HG03432 (cell line): Measurements from ENCODE around the gene AIFM3.
A peak's percentile ranks its signal among the peaks of the same experiment; 100 is the strongest.

ENCODE experiments used
- ATAC-seq: cut with Tn5 transposase; IDR thresholded peaks from one replicate; pipeline ENCODE4 v1.9.1; 2021; ENCODE audit warnings: mild to moderate bottlenecking, moderate library complexity; ENCODE audit not compliant: unreplicated experiment

AIFM3 gene

DNA sequence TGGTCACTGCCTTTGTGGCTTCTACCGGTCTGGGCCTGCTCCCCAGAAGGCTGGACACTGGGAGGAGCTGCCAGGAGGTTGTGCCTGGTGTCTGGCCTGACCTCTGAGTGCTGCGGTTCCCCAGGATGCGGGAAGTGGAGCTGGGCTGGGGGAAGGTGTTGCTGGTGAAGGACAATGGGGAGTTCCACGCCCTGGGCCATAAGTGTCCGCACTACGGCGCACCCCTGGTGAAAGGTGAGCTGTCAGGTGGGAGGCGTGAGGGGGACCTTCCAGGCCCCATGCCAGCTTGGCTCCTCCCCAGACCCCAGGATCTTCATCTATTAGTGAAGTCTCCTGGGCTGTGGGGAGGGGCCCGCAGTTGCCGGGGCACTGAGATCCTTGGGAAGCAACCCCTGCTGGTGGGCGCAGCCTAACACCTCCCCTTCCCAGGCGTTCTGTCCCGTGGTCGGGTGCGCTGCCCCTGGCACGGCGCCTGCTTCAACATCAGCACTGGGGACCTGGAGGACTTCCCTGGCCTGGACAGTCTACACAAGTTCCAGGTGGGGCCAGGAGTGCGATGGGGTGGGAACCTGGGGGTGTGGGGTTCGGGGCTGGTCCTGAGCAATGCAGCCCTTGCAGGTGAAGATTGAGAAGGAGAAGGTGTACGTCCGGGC is 6.7 kb downstream of the AIFM3 start:
- ATAC-seq, result no peak

- no peak for ATAC-seq
These were observed 7.4 kb downstream of the AIFM3 start for GRCh38 chr22:20974336-20974955.

GRCh38 chr22:20975541-20976290 is 8.7 kb downstream of the AIFM3 start:
- ATAC-seq, result no peak

DNA sequence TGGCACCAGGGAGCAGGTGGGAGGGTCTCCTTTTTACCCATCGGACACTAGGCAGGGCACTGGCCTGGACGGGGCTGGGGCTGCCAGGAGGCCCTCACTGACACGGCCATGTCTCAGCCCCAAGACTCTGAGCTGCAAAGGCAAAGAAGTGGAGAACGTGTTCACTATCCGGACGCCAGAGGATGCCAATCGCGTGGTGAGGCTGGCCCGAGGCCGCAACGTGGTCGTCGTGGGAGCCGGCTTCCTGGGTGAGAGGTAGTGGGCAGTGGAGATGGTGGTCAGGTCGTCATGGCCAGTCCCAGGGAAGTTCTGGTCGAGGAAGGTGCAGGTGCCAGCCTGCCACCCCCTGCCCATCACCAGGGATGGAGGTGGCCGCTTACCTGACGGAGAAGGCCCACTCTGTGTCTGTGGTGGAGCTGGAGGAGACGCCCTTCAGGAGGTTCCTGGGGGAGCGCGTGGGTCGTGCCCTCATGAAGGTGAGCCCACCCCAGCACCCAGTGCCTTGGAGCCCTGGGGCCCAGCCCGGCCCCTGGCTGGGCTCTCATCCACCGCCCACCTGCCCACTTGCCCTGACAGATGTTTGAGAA is 9.3 kb downstream of the AIFM3 start:
- ATAC-seq, result no peak

DNA sequence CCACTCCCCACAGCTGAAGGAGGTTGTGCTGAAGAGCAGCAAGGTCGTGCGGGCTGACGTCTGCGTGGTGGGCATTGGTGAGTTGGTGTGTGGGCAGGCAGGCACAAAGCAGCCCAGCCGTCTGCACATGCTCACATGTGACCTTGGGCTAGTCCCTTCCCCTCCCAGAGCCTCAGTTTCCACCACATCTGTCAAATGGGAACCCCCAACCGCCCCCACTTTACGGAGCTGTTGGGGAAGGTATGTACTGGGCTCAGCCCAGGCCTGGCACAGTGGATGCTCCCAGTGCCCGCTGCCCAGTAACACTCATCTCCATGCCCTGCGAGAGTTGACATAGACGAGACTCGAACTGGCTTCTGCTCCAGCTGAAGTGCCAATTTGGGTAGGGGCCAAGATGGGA is 10.0 kb downstream of the AIFM3 start:
- no peak for ATAC-seq

GRCh38 chr22:20977516-20978170 is 10.6 kb downstream of the AIFM3 start:
- no peak for ATAC-seq

- ATAC-seq, result no peak
These were observed 11.4 kb downstream of the AIFM3 start for GRCh38 chr22:20978419-20978818.

DNA sequence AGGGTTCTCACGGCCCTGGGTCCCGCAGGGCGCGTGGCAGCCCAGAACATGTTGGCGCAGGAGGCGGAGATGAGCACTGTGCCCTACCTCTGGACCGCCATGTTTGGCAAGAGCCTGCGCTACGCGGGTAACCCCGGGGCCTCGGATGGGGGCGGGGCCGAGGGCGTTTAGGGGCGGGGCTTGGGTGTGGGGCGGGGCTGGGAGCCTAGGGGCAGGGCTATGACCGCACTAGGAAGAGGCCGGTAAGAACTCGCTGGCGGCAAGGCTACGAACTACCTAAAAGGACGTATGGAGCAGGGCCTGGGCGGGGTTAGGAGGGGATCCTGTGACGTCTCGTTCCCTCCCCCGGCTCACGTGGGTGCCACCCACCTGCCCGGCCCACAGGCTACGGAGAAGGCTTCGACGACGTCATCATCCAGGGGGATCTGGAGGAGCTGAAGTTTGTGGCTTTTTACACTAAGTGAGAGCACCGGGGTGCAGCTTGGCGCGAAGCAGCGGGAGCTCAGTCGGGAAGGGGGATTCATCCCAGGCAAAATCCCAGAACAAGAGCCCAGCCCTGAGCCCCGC is 12.3 kb downstream of the AIFM3 start:
- ATAC-seq, result no peak

DNA sequence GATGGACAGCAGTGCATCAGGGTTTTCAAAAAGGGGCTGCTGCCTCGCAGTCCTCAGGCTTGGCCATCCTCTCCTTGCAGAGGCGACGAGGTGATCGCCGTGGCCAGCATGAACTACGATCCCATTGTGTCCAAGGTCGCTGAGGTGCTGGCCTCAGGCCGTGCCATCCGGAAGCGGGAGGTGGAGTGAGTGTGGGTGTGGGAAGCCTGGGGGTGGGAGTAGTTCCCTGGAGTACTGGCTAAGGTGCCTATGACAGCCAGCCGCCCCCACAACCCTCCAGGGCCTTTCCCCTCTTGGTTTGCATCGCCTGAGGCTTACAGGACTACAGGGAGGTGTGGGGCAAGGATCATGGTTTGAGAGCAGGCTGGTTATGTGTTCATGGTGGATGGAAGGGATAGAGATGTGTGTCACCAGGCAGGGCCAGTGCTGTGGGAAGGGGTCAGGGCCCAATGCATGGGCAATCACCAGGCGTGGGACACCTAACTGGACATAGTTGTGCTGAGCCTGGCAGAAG is 12.9 kb downstream of the AIFM3 start:
- no peak for ATAC-seq

DNA sequence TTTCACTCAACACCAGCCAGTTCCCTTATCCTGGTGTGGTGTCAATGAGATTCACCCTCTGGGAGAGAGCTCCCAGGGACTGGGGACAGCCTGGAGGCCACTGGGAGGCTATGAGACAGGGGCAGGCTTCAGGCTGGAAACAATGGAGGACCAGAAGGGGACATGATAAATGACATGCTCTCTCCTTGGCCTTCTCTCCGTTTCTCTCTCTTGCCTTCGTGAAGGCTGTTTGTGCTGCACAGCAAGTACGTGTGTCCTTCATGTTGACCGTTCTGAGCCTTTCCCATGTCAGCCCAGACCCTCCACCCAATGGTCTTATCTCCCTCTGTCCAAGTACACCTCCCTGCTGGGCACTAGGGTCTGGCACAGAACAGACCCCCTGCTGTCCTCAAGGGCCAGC is 13.5 kb downstream of the AIFM3 start:
- ATAC-seq, result no peak

GRCh38 chr22:20980938-20981722 is 14.1 kb downstream of the AIFM3 start:
- ATAC-seq, result no peak

DNA sequence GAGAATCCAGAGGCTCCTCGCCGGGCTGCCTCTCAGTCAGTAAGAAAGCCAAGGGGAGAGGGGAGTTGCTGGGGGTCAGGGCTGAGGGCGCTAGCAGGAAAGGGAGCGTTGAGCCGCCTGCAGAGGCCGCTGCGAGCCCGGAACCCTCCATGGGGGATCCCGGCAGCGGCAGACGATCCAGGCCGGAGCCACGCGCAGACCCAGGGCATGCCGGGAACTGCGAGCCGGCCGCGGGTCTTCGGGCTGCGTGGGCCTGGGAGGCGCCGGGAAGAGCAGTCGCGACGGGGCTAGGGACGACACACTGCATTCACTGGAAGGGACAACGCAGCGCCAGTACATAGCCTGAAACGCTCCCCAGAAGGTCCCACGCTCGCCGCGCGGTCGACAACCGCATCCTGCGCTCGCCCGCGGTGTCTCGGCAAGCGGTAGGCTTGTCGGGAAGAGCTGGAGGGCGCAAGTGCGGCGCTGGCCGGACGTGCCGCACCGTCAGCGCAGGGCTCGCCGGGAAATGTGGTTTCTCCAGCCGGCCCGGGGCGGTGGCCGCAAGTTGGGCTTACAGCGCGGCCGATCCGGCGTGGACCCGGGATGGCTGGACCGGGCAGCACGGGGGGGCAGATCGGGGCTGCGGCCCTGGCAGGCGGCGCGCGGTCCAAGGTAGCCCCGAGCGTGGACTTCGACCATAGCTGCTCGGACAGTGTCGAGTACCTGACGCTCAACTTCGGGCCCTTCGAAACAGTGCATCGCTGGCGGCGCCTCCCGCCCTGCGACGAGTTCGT is 14.9 kb downstream of the AIFM3 start, which contains the start of gene LZTR1:
LZTR1 (plus strand) TSS at position 511 of the 776 bp plus-strand sequence; CDS start at position 586, 75 bp downstream.
- peak; percentile 88 for ATAC-seq

DNA sequence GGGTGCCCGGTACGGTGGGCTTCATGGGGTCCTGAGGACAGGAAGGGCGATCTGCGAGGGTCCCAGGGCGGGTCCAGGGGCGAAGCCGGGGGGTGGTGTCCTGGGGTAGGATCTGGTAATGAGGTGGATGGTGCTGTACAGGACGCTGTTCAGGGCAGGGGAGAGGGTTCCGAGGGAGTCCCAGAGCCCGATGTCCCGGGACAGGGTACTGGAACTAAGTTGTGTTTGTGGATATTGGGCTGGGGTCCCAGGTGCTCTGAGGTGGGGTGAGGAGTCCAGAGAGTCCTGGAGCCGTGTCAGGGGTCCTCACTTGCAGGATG is 15.5 kb downstream of the AIFM3 start:
- ATAC-seq, result peak; percentile 23

GRCh38 chr22:20983081-20983771 is 16.2 kb downstream of the AIFM3 start:
- ATAC-seq, result no peak

DNA sequence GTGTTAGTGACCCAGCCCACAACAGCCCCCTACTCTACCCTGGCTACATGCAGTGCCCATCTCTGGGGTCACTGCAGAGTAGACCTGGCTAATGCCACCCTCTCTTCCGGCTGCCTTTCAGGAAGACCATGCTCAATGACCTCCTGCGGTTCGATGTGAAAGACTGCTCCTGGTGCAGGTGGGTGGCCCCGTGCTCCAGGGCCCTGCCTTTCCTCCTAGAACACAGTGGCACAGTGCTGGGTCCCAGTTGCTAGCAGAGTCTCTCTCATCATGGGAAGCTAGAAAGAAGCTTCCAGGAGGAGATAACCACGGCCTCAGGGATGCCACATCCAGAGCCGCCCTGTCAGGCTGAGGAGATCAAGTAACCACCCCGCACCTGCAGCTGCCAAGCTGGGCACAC is 18.7 kb downstream of the AIFM3 start:
- no peak for ATAC-seq

DNA sequence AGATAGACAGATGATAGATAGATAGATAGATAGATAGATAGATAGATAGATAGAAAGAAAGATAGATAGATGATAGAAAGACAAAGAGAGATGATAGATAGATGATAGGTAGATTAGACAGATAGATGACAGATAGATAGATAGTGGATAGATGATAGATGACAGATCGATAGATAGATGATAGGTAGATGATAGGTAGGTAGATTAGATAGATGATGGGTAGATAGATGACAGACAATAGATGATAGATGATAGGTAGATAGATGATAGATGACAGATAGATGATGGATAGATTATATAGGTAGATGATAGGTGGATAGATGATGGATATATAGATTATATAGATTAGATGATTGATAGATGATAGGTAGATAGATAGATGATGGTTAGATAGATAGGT is 19.3 kb downstream of the AIFM3 start:
- ATAC-seq, result no peak

DNA sequence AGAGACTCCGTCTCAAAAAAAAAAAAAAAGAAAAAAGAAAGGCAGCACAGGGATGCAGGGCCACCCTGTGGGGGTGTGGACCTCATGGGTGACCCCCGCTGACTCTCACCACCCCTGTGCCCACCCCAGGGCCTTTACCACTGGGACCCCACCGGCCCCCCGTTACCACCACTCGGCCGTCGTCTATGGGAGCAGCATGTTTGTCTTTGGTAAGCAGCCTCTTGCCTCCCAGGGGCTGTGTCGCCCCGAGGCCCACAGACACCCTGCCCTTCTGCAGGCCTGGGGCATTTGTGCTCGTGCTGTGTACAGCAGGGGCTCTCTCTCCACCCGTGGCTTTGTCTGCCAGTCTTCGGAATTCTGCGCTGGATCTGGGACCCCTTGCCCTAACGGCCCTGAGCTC is 20.3 kb downstream of the AIFM3 start:
- no peak for ATAC-seq

- no peak for ATAC-seq
These were observed 21.7 kb downstream of the AIFM3 start for GRCh38 chr22:20988573-20989322.
